HL-60 (cell line): ENCODE results near the gene ADCY5.

Source experiments
- POLR2AphosphoS5 ChIP-seq: IDR thresholded peaks from 2 replicates; pipeline ENCODE4 v1.6.1; 2012; ENCODE audit warnings: low read depth
- TF ChIP-seq, protein P1 (sequence below): IDR thresholded peaks from one replicate; pipeline ENCODE4 v1.5.1; 2011; ENCODE audit warnings: low read length, control low read depth, inconsistent platforms; ENCODE audit not compliant: insufficient read depth
- TF ChIP-seq, protein P2 (sequence below): IDR thresholded peaks from 2 replicates; pipeline ENCODE4 v1.6.1; 2012; ENCODE audit warnings: low read depth; ENCODE audit not compliant: insufficient replicate concordance

GRCh38 chr3:123349201-123349535, 99.7 kb downstream of the ADCY5 start:
- TF ChIP-seq, protein P1, sequence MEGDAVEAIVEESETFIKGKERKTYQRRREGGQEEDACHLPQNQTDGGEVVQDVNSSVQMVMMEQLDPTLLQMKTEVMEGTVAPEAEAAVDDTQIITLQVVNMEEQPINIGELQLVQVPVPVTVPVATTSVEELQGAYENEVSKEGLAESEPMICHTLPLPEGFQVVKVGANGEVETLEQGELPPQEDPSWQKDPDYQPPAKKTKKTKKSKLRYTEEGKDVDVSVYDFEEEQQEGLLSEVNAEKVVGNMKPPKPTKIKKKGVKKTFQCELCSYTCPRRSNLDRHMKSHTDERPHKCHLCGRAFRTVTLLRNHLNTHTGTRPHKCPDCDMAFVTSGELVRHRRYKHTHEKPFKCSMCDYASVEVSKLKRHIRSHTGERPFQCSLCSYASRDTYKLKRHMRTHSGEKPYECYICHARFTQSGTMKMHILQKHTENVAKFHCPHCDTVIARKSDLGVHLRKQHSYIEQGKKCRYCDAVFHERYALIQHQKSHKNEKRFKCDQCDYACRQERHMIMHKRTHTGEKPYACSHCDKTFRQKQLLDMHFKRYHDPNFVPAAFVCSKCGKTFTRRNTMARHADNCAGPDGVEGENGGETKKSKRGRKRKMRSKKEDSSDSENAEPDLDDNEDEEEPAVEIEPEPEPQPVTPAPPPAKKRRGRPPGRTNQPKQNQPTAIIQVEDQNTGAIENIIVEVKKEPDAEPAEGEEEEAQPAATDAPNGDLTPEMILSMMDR, result no peak
- no peak for TF ChIP-seq POLR2AphosphoS5
- TF ChIP-seq, protein P2, sequence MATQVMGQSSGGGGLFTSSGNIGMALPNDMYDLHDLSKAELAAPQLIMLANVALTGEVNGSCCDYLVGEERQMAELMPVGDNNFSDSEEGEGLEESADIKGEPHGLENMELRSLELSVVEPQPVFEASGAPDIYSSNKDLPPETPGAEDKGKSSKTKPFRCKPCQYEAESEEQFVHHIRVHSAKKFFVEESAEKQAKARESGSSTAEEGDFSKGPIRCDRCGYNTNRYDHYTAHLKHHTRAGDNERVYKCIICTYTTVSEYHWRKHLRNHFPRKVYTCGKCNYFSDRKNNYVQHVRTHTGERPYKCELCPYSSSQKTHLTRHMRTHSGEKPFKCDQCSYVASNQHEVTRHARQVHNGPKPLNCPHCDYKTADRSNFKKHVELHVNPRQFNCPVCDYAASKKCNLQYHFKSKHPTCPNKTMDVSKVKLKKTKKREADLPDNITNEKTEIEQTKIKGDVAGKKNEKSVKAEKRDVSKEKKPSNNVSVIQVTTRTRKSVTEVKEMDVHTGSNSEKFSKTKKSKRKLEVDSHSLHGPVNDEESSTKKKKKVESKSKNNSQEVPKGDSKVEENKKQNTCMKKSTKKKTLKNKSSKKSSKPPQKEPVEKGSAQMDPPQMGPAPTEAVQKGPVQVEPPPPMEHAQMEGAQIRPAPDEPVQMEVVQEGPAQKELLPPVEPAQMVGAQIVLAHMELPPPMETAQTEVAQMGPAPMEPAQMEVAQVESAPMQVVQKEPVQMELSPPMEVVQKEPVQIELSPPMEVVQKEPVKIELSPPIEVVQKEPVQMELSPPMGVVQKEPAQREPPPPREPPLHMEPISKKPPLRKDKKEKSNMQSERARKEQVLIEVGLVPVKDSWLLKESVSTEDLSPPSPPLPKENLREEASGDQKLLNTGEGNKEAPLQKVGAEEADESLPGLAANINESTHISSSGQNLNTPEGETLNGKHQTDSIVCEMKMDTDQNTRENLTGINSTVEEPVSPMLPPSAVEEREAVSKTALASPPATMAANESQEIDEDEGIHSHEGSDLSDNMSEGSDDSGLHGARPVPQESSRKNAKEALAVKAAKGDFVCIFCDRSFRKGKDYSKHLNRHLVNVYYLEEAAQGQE, result no peak
